Measurements from ENCODE around the gene CREB5.

Gene CREB5

DNA sequence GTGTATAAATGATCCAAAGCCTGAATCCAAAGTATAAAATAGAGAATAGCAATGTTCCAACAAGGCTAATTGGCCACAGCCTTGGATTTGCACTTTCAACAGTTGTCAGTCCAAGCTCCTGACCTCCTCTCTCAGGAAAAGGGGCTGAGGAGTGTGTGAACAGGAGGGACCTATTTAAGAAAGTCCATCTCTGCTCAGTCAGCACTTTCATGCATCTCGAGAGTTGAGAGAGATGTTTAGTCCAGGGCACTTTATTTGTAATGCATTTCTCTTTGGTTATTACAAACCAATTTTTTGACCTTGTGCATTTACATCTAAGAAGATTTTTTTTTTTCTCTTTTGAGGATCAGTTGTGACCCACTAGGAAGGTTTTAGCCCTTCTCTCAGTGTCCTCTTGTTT, 244.2 kb downstream of the CREB5 start:
- DNase-seq, result no peak

DNA sequence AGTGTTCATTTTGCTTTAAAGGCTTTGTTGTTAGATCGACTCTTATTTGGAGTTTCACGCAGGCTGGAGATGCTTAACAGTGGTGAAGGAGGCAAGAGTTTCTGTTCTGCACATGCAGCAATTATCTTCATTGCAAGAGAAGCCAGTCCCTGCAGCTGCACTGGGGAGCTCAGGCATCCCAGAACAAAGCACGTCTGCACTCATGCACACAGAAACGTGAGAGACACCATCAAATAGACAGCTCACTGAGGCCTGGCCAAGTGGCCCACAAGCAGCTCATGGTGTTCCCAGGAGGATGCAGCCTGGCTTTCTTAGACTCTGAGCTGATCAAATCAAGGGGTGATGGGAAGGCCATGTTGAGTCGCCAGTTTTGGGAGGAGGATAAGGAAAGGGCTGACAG, 246.1 kb downstream of the CREB5 start:
- no peak for DNase-seq

DNA sequence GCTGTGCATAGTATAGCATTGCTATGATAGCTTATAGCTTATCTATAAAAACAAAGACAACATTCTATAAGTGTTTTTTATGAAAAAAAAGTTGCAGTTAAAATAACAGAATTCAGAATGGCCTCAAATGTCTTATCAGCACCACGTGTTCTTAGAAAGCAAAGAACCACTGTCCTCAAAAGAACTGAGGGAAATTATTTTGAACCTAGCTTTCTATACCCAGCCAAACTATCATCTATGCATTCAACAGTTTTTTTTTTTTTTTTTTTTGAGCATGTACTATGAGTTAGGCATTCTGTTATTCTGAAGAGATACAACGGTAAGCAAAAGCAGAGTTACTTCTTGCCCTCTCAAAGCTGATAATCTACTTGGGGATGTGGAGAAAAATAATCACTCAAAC, 247.8 kb downstream of the CREB5 start:
- no peak for DNase-seq

DNA sequence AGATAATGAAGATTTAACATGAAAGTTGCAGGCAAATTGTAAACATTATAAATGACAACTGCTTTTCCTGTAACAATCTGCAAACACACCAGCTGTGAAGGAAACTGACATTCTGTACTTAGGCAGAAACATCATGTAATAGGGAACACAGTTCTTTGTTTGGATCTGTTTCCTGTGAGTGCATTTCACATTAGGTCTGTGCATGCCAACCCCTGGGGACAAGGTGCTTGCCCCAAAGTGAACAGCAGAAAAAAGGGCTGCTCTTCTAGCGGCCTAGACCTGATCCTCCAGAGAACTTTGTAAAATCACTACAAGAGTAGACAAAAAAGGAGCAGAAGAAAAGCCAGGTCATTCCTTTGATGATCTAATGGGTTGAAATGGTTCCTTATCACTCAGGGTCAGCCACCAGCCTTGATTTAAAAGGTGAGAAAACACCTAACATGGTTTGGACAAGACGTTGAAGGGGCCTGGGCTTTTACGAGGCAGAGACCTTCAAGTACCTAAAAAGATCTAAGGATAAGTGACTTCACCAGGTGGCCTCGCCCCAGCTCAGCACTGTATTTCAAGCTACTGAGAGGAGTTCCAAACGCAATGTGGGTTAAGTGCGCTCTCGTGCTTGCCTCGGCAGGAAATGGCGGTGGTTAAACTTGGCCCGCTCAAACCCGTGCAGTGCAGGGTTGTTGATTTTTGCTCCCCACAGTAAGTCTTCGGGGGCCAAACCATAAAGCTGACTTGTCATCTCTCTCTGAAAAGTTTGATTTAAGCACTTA, 249.7 kb downstream of the CREB5 start:
- no peak for DNase-seq

DNA sequence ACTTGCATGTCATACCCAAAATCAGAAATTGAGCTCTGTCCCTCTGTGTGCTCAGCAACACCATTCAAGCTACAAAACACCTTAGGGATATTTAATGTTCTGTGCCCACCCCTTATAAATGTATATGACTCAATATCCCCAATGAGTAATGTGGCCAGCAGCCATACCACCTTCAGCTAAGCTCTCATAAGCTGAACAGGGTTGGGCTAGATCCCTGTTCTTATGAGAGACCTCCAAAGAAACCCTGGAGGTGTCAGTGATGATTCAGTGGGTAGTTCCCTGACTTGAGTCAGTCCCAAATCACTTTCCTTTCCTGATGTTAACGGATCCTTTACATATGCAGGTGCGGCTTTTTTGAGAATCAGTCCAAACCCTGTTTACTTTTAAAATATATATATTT, 253.8 kb downstream of the CREB5 start:
- DNase-seq, result no peak

DNA sequence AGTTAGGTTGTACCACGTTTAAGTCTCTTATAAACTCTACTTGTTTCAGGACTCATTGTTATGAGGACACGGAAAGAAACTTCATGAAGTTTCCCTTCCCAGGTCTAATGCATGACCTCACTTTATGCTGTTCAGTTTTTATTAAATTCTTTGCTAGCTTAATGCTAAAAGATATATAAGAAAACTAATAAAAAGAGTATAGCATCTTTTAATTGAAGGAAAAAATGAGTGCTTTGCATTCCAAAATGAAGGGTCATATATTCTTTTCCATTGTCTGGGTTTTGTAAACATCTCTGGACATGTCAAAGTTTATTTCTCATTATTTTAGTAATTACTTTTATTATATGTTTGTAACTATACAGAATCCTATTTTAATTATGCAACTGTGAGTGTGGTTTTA, 255.8 kb downstream of the CREB5 start:
- no peak for DNase-seq

DNA sequence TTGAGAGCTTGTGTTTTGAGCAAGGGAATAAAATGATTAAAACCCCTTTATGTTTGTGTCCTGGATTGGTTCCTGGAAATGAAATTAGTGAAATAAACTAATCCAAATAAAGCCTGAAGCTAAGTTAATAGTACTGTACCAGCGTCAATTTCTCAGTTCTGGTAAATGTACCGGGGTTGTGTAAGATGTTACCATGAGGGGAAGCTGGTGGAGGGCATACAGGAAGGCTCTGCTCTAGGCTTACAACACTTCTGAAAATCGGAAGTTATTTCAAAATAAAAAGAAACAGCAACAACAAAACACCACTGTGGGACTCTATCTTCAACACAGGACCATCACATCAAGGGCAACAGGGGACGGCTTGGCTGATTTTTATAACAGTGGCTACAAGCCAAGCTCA, 257.0 kb downstream of the CREB5 start:
- no peak for DNase-seq

DNA sequence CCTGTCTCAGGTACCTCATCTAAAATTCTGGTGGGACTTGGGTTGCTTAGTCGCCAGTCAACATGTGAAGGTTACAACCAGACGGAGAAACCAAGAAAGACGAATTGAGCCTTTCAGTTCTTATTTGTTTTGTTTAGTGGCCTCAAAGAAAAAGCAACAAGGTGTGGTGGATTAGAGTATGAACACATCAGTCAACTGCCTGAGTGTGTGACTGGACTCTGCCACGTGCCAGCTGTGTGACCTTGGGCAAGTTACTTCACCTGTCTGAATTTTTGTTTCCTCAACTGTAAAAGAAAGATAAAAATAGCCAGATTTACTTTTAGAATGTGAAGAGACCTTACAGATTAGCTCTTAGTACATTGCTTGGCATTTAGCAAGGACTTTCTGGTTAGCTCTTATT, 259.2 kb downstream of the CREB5 start:
- DNase-seq, result no peak

DNA sequence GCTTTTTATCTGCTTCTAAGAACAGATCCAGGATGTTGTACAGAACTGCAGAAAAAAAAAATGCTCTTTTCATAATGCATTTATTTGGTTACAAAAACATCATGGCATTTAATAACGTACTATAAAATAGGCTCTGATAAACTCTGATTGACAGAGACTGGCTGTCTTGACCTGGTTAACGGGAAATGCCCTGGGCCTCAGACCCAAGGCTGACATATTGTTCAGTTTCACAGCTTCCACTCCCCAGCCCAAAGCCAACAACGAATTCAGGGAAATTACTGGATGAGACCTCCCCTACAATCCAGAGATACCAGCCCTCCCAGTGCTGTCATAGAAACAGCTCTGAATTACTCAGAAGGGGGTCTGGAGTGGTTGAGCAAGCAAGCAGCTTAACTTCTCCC, 260.1 kb downstream of the CREB5 start:
- DNase-seq, result no peak

DNA sequence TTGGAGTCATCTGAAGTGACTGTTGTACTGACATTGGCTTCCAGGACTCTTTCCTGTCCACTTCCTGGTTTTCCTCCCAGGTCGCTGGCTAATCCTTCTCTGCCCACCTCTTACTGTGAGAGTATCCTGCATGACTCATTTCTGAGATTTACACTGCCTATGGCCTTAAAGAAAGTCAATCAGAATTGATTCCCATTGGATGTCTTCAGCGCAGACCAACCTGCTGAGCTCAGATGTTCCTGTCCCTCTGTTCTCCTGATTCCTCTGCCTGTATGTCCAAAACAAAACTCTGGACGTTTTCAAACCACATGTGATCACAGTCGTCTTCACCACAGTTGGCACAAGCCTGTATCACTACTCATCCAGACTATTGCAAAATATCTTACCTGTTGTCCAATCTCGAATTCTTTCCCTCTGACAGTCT, 262.1 kb downstream of the CREB5 start:
- DNase-seq, result no peak

DNA sequence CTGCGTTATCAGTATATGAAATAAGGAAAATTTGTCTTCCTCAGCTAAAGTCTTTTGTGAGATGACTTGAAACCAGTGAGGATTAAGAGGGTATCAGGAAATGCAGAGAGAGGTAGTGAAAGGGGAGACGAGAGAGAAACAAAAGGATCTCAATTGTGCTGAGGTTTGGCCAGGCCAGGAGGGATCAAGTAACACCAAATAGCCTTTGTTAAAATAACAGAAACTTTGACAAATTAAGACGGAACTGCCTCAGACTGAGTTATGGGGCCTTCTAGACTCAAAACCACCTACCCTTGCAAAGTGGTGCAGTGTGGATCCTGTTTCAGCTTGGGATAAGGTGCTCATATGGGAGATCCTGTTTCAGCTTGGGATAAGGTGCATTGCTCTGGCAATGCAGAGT, 263.1 kb downstream of the CREB5 start:
- no peak for DNase-seq

DNA sequence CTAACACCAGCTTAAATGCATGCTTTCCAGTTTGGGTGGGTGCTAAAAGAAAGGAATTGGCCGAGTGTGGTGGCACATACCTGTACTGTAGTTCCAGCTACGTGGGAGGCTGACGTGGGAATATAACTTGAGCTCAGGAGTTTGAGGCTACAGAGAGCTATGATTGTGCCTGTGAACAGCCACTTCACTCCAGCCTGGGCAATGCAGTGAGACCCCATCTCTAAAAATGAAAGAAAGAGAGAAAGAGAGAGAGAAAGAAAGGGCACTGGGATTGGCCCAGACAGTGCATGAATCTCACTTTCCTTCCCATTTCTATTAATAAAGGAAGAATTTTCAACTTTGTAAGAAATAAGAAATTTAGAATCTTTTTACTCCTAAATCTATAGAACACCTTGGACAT, 265.4 kb downstream of the CREB5 start:
- no peak for DNase-seq

DNA sequence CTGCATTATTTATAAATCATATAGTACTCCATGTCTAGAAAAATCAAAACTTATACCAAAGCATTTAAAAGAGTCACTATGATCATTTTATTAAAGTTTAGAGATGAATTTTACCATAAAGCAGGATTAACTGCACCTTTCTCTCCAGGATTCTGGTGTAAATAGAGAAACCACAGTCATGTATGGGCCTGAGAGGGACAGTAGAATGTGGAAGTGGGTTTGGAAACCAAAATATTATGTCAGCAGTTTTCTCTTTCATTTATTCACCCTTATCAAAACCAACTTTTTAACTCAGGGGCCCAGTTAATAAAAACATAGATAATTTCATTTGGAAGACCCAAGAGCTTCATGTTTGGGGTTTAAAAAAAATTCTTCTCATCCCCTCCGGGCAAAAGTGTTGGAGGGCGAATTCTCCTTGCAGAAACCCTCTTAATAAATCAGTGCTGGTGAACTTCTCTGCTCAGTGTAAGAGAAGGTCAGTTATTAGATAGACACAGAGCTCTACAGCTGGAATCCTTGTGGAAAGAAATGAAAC, 266.2 kb downstream of the CREB5 start:
- DNase-seq, result no peak

DNA sequence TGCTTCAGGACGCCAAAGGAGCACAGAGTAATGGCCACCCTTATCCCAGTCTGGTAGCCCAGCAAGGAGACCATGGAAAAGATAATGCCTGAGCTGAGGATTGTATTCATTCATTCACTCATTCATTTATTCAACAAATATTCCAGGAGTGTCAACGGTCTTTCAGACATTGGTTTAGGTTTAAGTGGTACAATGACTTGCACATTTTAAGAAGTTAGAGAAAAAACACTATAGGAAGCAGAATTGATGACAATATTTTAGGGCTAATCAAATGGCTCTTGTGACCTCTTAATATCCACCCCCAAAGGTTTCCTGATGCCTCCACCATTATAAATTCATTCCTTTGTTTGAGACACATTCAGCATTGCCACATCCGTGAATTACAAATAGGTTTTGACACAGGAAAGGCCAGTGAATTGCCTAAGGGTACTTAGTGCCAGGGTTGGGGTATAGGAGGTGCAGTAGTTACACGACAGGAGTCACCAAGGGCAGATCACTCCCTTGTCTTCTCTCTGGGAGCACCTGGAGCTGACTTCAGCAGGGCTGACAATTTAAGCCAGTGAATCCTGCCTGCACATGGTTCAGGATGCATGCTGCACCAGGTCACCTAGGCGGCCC, 269.5 kb downstream of the CREB5 start:
- no peak for DNase-seq

DNA sequence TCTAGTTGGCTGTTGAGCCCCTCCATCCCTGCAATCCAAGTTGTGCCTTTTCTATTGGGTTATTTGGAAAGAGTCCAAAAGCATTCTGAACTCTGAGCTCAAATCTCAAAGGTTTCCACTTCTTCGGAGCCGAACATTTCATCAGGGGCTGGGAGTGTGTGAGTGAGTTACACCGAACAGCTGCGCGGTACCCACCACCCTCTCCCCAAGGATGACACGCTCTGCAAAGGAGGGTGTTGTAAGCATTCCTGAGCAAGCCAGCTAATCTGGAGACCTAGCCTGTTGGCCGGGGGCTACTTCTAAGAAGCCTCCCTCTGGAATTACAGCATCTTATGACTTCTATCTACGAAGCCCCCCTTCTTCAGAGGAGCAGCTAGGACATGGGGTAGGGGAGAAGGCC, 270.5 kb downstream of the CREB5 start:
- DNase-seq, result no peak

DNA sequence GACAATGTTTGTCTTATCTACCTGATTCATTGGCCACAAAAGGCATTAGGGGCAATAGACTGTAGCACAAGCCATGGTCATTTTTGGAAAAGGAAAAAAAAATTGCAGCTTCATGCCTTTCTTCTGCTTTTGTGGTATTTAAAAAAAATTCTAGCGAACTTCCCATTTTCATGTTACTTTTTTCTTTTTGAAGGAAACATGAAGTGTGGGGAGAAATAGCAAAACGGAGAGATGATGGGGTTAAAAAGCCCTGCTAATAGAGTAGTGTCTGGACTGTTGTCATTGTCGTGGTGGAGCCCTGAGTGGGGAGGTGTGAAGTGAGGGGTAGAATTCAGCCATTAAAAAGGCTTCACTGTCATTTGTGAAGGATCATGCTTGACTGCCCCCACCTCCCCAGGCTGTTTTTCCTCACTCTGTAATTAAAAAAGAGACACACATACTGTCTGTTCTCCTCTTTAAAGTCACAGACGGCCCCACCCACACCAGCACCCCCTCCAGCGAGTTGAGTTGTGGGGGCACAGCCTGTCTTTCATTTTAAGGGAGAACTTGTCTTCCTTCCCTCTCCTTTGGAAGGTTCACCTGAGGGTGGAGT, 272.4 kb downstream of the CREB5 start:
- no peak for DNase-seq

DNA sequence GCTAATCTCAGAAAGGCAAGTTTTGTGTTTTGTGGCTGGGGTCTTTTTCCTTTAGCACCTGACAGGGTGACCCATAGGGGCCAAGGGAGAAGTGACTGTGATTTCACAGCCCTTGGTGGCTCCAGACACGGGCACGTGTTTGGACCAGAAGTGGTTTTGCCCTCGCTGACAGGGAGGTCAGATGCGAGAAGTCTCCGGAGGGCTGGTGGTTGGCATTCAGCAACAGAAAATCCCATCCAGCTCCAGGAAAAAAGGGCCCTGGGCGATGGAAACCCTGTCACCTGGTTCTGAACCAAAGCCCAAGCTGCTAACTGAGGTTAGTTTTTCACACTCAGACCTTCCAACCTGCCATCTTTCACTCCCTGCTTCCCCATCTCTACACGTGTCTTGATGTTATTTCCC, 272.9 kb downstream of the CREB5 start:
- no peak for DNase-seq

DNA sequence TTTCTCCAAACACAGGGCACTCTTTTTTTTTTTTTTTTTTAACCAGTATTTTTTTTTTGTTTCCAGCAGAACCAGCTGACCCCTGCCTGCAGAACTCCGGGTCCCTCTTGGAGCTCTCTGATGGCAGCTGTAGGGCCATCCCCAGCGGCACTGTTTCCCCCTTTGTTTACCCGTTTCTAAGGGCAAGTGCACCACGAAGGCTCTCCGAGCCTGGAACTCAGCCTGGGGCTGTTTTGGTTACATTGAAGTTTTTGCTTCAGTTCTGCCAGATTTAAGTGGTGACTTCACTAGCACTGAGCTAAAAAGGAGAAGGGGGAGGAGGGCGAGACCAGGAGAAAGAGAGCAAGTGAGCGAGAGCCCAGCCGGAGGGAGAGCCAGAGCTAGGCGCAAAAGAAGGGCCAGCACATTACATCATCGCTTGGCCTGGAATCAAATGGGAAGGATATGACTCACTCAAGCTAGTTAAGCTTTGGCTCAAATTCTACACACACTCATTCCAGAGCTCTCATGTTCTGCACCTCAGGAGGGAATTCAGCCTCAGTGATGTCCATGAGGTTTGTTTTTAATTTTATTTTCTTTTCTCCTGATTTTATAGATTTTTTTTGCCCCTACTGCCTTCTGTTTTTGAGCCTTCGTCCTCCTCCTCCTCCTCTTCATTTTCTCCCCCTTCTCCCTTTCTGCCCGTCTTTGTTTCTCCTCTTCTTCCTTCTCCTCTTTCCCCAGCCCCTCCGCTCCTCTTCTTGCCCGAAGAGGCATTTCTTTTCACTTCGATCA, 273.5 kb downstream of the CREB5 start:
- DNase-seq, result no peak

DNA sequence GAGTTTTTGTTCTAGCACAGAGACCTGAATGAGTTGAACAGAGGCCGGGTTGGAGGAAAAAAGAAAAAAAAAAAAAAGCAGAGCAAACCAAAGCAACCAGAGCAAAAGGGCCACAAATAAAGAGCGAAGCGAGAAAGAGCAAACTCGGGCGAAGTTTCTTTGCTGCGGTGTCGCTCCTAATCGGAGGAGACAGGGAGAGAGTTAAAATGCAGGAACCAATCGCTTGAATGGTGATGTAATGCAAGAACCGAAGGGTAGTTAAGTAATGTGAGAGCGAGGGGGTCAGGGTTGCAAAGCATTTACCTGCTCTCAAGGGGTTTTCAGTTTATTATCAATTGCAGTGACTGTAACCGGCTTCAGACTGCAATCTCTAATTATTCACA, 274.1 kb downstream of the CREB5 start:
- no peak for DNase-seq

DNA sequence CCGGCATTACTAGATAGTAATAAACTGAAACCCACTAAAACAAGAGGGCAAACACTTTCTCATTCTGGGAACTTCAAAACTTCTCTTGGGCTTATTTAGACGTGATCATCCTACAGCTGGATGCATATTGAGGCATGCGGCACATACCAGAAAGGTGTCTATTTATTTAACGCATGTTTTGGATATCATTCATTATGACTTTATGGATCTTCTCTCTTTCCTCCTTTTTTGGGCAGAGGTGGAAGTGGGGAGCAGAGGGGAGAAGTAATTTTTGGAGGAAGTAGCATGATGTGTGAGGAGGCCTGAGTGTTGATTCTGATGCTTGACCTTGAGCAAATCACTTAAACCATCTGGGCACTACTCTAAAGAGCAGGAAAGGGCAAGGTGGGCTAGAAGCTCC, 275.2 kb downstream of the CREB5 start:
- DNase-seq, result no peak

DNA sequence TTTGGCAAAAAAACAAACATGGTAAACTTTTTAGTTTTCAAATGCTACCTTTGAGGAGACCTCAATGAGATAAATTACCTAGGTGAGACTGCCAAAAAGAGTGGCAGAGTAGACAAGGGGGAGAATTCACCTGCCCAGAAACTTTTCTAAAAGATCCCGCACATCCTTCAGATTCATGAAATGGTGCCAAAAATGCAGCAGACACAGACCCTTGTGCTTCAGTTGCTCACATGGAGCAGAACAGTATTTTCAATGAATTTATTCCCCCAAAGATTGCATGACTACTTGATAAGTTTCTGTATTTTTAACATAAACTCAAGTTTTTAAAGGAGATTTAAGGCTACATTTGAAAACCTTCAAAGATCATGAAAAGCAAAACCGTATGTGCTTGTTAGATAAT, 275.9 kb downstream of the CREB5 start:
- no peak for DNase-seq

DNA sequence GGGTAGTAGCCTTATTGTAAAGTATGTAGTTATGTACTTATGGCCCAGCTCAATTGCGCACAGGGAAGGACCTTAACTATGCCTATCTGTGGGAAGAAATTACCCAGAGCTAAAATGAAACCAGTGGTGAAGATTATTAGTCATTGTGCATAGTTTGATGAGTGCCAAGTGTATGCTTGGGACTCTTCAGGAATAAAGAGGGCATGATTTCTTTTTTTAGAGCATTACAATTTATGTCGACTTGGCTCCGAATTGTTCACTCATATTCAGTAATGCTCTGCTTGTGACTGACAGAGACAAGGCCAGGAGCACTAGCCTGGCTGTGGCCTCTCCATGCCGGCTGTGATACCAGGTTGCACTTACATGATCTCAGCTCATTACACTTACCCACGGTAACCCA, 276.3 kb downstream of the CREB5 start:
- no peak for DNase-seq
